HepG2 (cell line): ENCODE results near the gene BYSL. TPM values are rescaled to one million over a fixed set of nuclear protein-coding genes. Genes with fewer than 3 reads are reported as not detected.

Experiments used
- ATAC-seq: fragments of 200-7000 bp; cut with Tn5 transposase; 3 replicates; pipeline ENCODE4 v1.9.1; 2020; ENCODE audit warnings: mild to moderate bottlenecking, moderate library complexity
- BruUV-seq: library from RNA; stranded (reverse); fragments of 400-500 nt; replicated peaks from 2 replicates; lab custom pipeline; 2021; lab: Mats Ljungman, UMichigan
- CTCF ChIA-PET: fragments of 300-600 bp; formaldehyde crosslinking; extraction: SDS; loops from one replicate; lab custom pipeline; 2021; ENCODE audit warnings: low total read pairs, inconsistent platforms, low intra/inter-chr PET ratio; lab: Yijun Ruan, JAX
- POLR2A ChIA-PET: fragments of 350-600 bp; sonication (Branson Sonifier 250); formaldehyde crosslinking; loops from one replicate; lab custom pipeline; 2020; ENCODE audit warnings: antibody characterized with exemption, inconsistent platforms; lab: Yijun Ruan, JAX
- DNase-seq: peaks from one replicate; pipeline ENCODE4 v3.0.0-alpha.2; 2015; ENCODE audit warnings: low spot score
- FAIRE-seq: peaks from 3 replicates; lab custom pipeline; 2011; peaks lifted over from hg19 to GRCh38; lab: Jason Lieb, UNC
- H2AFZ ChIP-seq: one replicate; pipeline ENCODE4 v1.6.1; 2011; ENCODE audit warnings: low read length, inconsistent platforms
- H3K27ac ChIP-seq: fragments of 300-600 bp; 3 replicates; pipeline ENCODE4 v1.8.0; 2011; ENCODE audit warnings: mixed run types, mild to moderate bottlenecking, mixed read lengths, low read length, inconsistent platforms; ENCODE audit not compliant: insufficient read depth; ENCODE audit errors: extremely low read length
- H3K27me3 ChIP-seq, 2 experiments: fragments of 200-600 bp in 1 of 2; 2 replicates in 1 of 2; 3 replicates in 1 of 2; pipeline versions ENCODE4 v1.6.0 to v1.8.0; 2011; ENCODE audit warnings: low read length in 2 of 2, mild to moderate bottlenecking in 2 of 2, moderate library complexity in 2 of 2, inconsistent platforms in 1 of 2; ENCODE audit not compliant: insufficient read depth in 2 of 2, control insufficient read depth in 1 of 2
- H3K36me3 ChIP-seq, 2 experiments: fragments of 200-600 bp in 1 of 2; replicated peaks in 1 of 2; 2 replicates in 1 of 2; 3 replicates in 1 of 2; pipeline versions ENCODE4 v1.5.1 to v1.8.0; 2011; ENCODE audit warnings: low read length in 2 of 2, inconsistent platforms in 1 of 2; ENCODE audit not compliant: insufficient read depth in 2 of 2, control insufficient read depth in 1 of 2
- H3K4me1 ChIP-seq: 2 replicates; pipeline ENCODE4 v1.5.1; 2012; ENCODE audit warnings: low read length, inconsistent platforms; ENCODE audit not compliant: insufficient read depth
- H3K4me2 ChIP-seq: 2 replicates; pipeline ENCODE4 v1.6.0; 2011; ENCODE audit warnings: low read depth, low read length, inconsistent platforms
- H3K4me3 ChIP-seq, 3 experiments: fragments of 200-600 bp in 1 of 3; sonication (generic), shearing (Covaris generic) in 1 of 3; replicated peaks in 1 of 3; 2 replicates each; pipeline ENCODE4 v1.5.1; 2011 to 2016; ENCODE audit warnings: low read length in 3 of 3, inconsistent platforms in 2 of 3, low read depth in 2 of 3, mild to moderate bottlenecking in 2 of 3, control low read depth in 1 of 3, mixed read lengths in 1 of 3; ENCODE audit not compliant: insufficient read depth in 1 of 3
- H3K79me2 ChIP-seq: one replicate; pipeline ENCODE4 v1.6.1; 2011; ENCODE audit warnings: low read length, inconsistent platforms; ENCODE audit not compliant: insufficient read depth
- H3K9ac ChIP-seq: 2 replicates; pipeline ENCODE4 v1.6.0; 2011; ENCODE audit warnings: mild to moderate bottlenecking, low read depth, low read length, inconsistent platforms; ENCODE audit not compliant: insufficient read depth
- H3K9me3 ChIP-seq: 2 replicates; pipeline ENCODE4 v1.5.1; 2012; ENCODE audit warnings: mild to moderate bottlenecking, low read length
- H4K20me1 ChIP-seq: 2 replicates; pipeline ENCODE4 v1.6.0; 2011; ENCODE audit warnings: inconsistent platforms, mild to moderate bottlenecking, low read length, moderate library complexity; ENCODE audit not compliant: insufficient read depth
- AGO1 ChIP-seq: fragments of 200-400 bp; formaldehyde crosslinking; IDR thresholded peaks from 2 replicates; pipeline ENCODE4 v1.6.1; 2017; ENCODE audit warnings: mild to moderate bottlenecking, low read depth, low read length, moderate library complexity; ENCODE audit not compliant: poor library complexity, severe bottlenecking
- AGO2 ChIP-seq: fragments of 200-400 bp; formaldehyde crosslinking; optimal IDR thresholded peaks from 2 replicates; pipeline ENCODE3; 2017; ENCODE audit warnings: mild to moderate bottlenecking, low read depth, low read length, moderate library complexity
- HNRNPLL ChIP-seq: fragments of 200-400 bp; formaldehyde crosslinking; IDR thresholded peaks from 2 replicates; pipeline ENCODE4 v1.6.1; 2017; ENCODE audit warnings: mild to moderate bottlenecking, low read depth, low read length; ENCODE audit not compliant: poor library complexity, severe bottlenecking
- KLF13 ChIP-seq: sonication (generic); formaldehyde crosslinking; IDR thresholded peaks from 2 replicates; pipeline ENCODE4 v1.4.0; 2020; ENCODE audit warnings: mild to moderate bottlenecking, missing genetic modification reagents
- PCBP1 ChIP-seq: fragments of 200-400 bp; formaldehyde crosslinking; IDR thresholded peaks from 2 replicates; pipeline ENCODE4 v1.6.1; 2017; ENCODE audit warnings: mild to moderate bottlenecking, low read depth, low read length, borderline replicate concordance
- POLR2A ChIP-seq, 2 experiments: IDR thresholded peaks; 2 replicates each; pipeline ENCODE4 v1.6.1; 2011; ENCODE audit warnings: low read depth in 2 of 2, low read length in 2 of 2, mild to moderate bottlenecking in 1 of 2, moderate library complexity in 1 of 2; ENCODE audit not compliant: insufficient read depth in 1 of 2
- POLR2AphosphoS2 ChIP-seq: IDR thresholded peaks from 2 replicates; pipeline ENCODE4 v1.6.1; 2011; ENCODE audit warnings: low read depth, low read length, improper control_type of control experiment
- POLR2G ChIP-seq: fragments of 200-400 bp; formaldehyde crosslinking; IDR thresholded peaks from 2 replicates; pipeline ENCODE4 v1.6.1; 2018; ENCODE audit warnings: mild to moderate bottlenecking, low read depth, low read length, moderate library complexity
- RBFOX2 ChIP-seq: fragments of 200-400 bp; formaldehyde crosslinking; IDR thresholded peaks from 2 replicates; pipeline ENCODE4 v1.6.1; 2017; ENCODE audit warnings: low read depth, mild to moderate bottlenecking, low read length
- RBM22 ChIP-seq: fragments of 200-400 bp; formaldehyde crosslinking; optimal IDR thresholded peaks from 2 replicates; pipeline ENCODE3; 2017; ENCODE audit warnings: mild to moderate bottlenecking, low read length, moderate library complexity
- SMAD3 ChIP-seq: sonication (generic); formaldehyde crosslinking; IDR thresholded peaks from 2 replicates; pipeline ENCODE4 v1.4.0; 2020; ENCODE audit warnings: missing genetic modification reagents
- SMC3 ChIP-seq: IDR thresholded peaks from 2 replicates; pipeline ENCODE4 v1.6.1; 2011; ENCODE audit warnings: low read length, improper control_type of control experiment
- ZNF143 ChIP-seq: sonication (generic); formaldehyde crosslinking; IDR thresholded peaks from 2 replicates; pipeline ENCODE4 v1.4.0; 2020; ENCODE audit warnings: missing genetic modification reagents
- ZNF678 ChIP-seq: sonication (generic); formaldehyde crosslinking; IDR thresholded peaks from 2 replicates; pipeline ENCODE4 v1.4.0; 2020; ENCODE audit warnings: mild to moderate bottlenecking, missing genetic modification reagents
- ZNF768 ChIP-seq: sonication (generic); formaldehyde crosslinking; IDR thresholded peaks from 2 replicates; pipeline ENCODE4 v1.4.0; 2020; ENCODE audit warnings: missing genetic modification reagents
- WGBS: methylation state at CpG from one replicate; pipeline ENCODE4 v1.1.6; 2017; ENCODE audit warnings: low lambda C conversion rate; 5-methylcytosine and 5-hydroxymethylcytosine counted together
- in situ Hi-C: cut with HindIII; loops from 2 replicates; pipeline ENCODE4 v1.10.0; 2017; ENCODE audit warnings: low pct_unique_long_range_greater_than_20kb; ENCODE audit not compliant: extremely low pct_ligation_motif_present
- intact Hi-C: fragments of 100-400 bp; cut with micrococcal nuclease; formaldehyde crosslinking; loops from one replicate; pipeline ENCODE4 v1.10.0; 2022; ENCODE audit not compliant: unreplicated experiment
- polyA plus RNA-seq, 8 experiments: library from polyadenylated mRNA; depleted of rRNA in 3 of 8; stranded (reverse) in 7 of 8; unstranded in 1 of 8; fragments of >200 nt; fragmentation: Illumina TruSeq in 4 of 8; extraction: Trizol in 4 of 8; gene quantifications; 2 replicates each; pipeline versions ENCODE4 v1.2.1 to v1.2.3, GENCODE V29; 2011 to 2016; ENCODE audit warnings: low read depth in 4 of 8, missing spikeins in 1 of 8, mixed read lengths in 1 of 8; ENCODE audit not compliant: insufficient read depth in 1 of 8
- total RNA-seq, 5 experiments: library from RNA; depleted of rRNA; stranded (reverse); fragments of >200 nt; fragmentation: Illumina TruSeq; extraction: Trizol; gene quantifications; 2 replicates each; pipeline ENCODE4 v1.2.3, GENCODE V29; 2016; ENCODE audit warnings: low read depth in 1 of 5
- TF ChIP-seq, protein P1 (sequence below): sonication (generic); formaldehyde crosslinking; IDR thresholded peaks from 2 replicates; pipeline ENCODE4 v1.5.0; 2020; ENCODE audit warnings: mild to moderate bottlenecking, missing genetic modification reagents

Gene BYSL
- total and polyA plus RNA-seq, 2 of the 13 experiments (the other 11 are each of a cell fraction or from before 2014, with no cell fraction given): 27.9 to 28.6 TPM

DNA sequence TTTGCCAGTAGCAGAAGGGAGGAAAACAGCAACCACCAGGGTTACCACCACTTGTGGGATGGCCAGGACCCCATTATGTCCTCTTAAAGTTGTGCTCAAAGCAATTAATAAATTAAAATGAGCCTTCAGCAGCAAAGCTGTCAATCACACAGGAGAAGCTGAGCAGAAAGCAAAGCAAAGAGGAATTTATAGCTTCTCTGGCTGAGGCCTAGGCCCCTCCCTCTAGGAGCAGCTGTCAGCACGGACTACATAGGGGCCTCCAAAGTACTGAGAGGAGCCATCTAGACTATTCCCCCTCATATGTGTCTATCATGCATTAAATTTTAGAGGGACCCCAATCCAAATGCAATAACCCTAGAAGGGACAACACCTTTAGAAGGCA is 13.9 kb downstream of the BYSL start:
- FAIRE-seq (no peak), DNase-seq (no peak), ATAC-seq (no peak)
- peaks cover 7% of the 10 kb centered on the region; the same call in 1 of the 2 replicates for H4K20me1 ChIP-seq
- no TSS peak for BruUV-seq
- H2AFZ ChIP-seq: no peak overlapping the region
- H3K4me3 ChIP-seq: no peak overlapping the region
- CTCF ChIA-PET: no interaction called here
- peaks cover 23% of the 10 kb centered on the region for H3K4me1 ChIP-seq
- H3K9ac ChIP-seq: no peak overlapping the region
- no peaks in the 10 kb centered on the region for H3K27me3 ChIP-seq
- H3K79me2 ChIP-seq: no peaks in the 10 kb centered on the region
- intact Hi-C loops: loop anchor here (5.0 kb wide), 1 partner anchor 153 kb away; the partner anchor contains the start of gene PRICKLE4
- H3K27ac ChIP-seq: no peak overlapping the region
- in situ Hi-C loops: loop anchor here (5.0 kb wide), 1 partner anchor 107 kb away; no protein-coding TSS in a partner anchor
- POLR2A ChIA-PET: interaction anchor here (0.9 to 7.4 kb wide), 4 partner anchors 10 to 108 kb away, joined by 3 to 45 read pairs (median 4); partner anchors contain the start of genes BYSL and MED20
- WGBS: 100% methylated on average over 1 of the region's 1 CpG
- no peak overlapping the region for H3K4me2 ChIP-seq
- H3K36me3 ChIP-seq: peaks cover 32 to 46% of the 10 kb centered on the region in 2 experiments
- no peaks in the 10 kb centered on the region for H3K9me3 ChIP-seq
- TF ChIP-seq POLR2G: peak; percentile 45; the same call in 1 of the 2 replicates
- no peak for TF ChIP-seq ZNF678 (CRISPR knock-in tag)
- TF ChIP-seq POLR2A (IDR thresholded peaks at IDR 0.05; ENCODE audit: insufficient read depth in 1 of 2, low read depth in 2 of 2, low read length in 2 of 2): 0 out of 4 replicates have a peak, but pooled peaks of 1 of the 2 experiments have one; percentile 22

DNA sequence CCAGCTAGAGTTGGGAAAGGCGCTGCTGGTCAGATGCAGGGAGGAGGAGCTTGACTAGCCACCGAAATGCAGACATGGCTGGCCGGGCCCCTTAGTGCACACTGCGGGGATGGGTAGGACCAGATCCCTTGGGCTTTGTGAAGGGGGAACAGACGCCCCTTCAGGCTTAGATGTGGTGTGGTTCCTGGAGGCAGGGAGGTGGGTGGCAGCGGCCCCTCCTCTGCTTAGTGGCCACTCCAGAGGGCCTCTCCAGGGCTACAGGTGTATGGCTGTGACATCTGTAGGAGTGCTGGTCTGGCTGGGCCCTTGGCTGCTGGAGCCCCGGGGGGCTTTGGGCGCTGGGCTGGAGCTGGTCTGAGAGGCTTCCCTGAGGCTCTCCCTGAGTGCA is 14.4 kb downstream of the BYSL start:
- Histone ChIP-seq H3K4me2 (no peak overlapping the region), H3K4me1 (peaks cover 28% of the 10 kb centered on the region), H3K36me3 (peaks cover 27 to 41% of the 10 kb centered on the region in 2 experiments), H2AFZ (no peak overlapping the region), H3K79me2 (no peaks in the 10 kb centered on the region), H3K27me3 (no peaks in the 10 kb centered on the region), H3K9me3 (no peaks in the 10 kb centered on the region), H3K4me3 (no peak overlapping the region), H3K27ac (peak overlapping the region; percentile 3), H3K9ac (no peak overlapping the region), H4K20me1 (peaks cover 7% of the 10 kb centered on the region; the same call in 1 of the 2 replicates)
- CTCF ChIA-PET: interaction anchor here (1.4 to 1.6 kb wide), 3 partner anchors 89 to 134 kb away, joined by 4 to 13 read pairs (median 7); no protein-coding TSS in a partner anchor
- in situ Hi-C loops (loop anchor here (5.0 kb wide), 1 partner anchor 107 kb away; no protein-coding TSS in a partner anchor), intact Hi-C loops (loop anchor here (1.0 to 5.0 kb wide), 4 partner anchors 14 to 153 kb away; partner anchors contain the start of genes BYSL, MED20 and PRICKLE4)
- FAIRE-seq: no peak
- 93% methylated on average over 8 of the region's 8 CpGs for WGBS
- BruUV-seq: no TSS peak
- POLR2A ChIA-PET: interaction anchor here (0.9 to 7.4 kb wide), 6 partner anchors 10 to 149 kb away, joined by 3 to 45 read pairs (median 4); partner anchors contain the start of genes BYSL, MED20, TAF8 and TOMM6
- peak; percentile 10 for ATAC-seq
- DNase-seq: no peak
- TF ChIP-seq, protein P1, sequence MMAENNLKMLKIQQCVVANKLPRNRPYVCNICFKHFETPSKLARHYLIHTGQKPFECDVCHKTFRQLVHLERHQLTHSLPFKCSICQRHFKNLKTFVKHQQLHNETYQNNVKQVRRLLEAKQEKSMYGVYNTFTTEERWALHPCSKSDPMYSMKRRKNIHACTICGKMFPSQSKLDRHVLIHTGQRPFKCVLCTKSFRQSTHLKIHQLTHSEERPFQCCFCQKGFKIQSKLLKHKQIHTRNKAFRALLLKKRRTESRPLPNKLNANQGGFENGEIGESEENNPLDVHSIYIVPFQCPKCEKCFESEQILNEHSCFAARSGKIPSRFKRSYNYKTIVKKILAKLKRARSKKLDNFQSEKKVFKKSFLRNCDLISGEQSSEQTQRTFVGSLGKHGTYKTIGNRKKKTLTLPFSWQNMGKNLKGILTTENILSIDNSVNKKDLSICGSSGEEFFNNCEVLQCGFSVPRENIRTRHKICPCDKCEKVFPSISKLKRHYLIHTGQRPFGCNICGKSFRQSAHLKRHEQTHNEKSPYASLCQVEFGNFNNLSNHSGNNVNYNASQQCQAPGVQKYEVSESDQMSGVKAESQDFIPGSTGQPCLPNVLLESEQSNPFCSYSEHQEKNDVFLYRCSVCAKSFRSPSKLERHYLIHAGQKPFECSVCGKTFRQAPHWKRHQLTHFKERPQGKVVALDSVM (CRISPR knock-in tag): no peak
- no peak for TF ChIP-seq SMC3
- 0 out of 2 replicates have a peak, but pooled peaks have one; percentile 14 for TF ChIP-seq ZNF143 (CRISPR knock-in tag)
- TF ChIP-seq HNRNPLL: peak; percentile 28
- 0 out of 2 replicates have a peak, but pooled peaks have one; percentile 18 for TF ChIP-seq ZNF768 (CRISPR knock-in tag)
- TF ChIP-seq SMAD3 (CRISPR knock-in tag): no peak
- peak; percentile 69 for TF ChIP-seq AGO1
- TF ChIP-seq PCBP1: no peak
- peak; percentile 23; the same call in 1 of the 2 replicates for TF ChIP-seq RBFOX2
- TF ChIP-seq POLR2AphosphoS2: peak; percentile 23; the same call in 1 of the 2 replicates
- peak; percentile 94 for TF ChIP-seq RBM22
- 0 out of 4 replicates have a peak, but pooled peaks of 1 of the 2 experiments have one; percentile 43 for TF ChIP-seq POLR2A (IDR thresholded peaks at IDR 0.05; ENCODE audit: insufficient read depth in 1 of 2, low read depth in 2 of 2, low read length in 2 of 2)
- TF ChIP-seq KLF13 (CRISPR knock-in tag): no peak
- TF ChIP-seq AGO2: peak; percentile 98
